IPS-11a (cell line): Measurements from ENCODE around the gene BEND6.
"Not testable (repeated sequence)": the region's sequence is repeated elsewhere in the genome, so short reads cannot be mapped to it uniquely, and the experiment has no call there.

Experiments
- H3K4me3 ChIP-seq: one replicate; pipeline ENCODE4 v1.5.1; 2013; ENCODE audit warnings: low read depth, low read length, control low read depth

Gene BEND6

GRCh38 chr6:56977192-56977591 is 22.3 kb downstream of the BEND6 start:
- no peak overlapping the region for H3K4me3 ChIP-seq

GRCh38 chr6:56978530-56978929 is 23.6 kb downstream of the BEND6 start:
- H3K4me3 ChIP-seq, result no peak overlapping the region

DNA sequence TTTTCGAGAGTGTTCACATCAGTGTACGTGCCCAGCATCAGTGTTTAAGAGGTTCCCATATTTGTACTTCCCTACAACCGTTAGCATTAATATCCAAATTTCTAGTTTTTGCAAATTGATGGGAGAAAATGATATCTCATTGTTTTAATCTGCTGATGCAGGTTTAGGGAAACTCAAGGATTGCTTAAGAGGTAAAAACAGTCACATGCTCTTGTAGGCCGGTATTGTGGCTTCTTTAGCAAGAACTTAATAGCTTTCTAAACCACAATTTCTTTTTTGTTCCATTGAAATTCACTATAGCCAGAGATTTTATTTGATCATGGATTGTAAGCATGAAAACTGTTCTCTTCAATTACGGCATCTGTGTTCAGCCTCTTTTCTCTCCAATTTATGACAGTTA is 29.5 kb downstream of the BEND6 start:
- no peak overlapping the region for H3K4me3 ChIP-seq

DNA sequence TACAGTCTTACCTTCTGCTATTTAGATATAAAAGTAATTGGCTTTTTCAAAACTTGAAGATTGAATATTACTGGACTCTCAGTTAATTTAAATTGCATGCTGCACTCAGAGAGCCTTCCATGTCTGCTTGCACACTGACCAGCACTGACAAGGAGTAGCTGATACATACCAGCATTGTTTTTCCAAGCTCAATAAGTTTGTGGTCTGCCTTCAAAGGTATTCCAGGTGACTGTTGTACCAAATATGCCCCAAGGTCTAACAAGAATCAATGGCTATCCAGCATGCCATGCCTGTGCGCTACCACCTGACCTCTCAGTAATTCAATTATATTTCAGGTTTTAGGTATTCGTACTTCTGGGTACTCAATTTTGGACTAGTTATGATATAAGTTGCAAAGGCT is 30.0 kb downstream of the BEND6 start:
- no peak overlapping the region for H3K4me3 ChIP-seq

DNA sequence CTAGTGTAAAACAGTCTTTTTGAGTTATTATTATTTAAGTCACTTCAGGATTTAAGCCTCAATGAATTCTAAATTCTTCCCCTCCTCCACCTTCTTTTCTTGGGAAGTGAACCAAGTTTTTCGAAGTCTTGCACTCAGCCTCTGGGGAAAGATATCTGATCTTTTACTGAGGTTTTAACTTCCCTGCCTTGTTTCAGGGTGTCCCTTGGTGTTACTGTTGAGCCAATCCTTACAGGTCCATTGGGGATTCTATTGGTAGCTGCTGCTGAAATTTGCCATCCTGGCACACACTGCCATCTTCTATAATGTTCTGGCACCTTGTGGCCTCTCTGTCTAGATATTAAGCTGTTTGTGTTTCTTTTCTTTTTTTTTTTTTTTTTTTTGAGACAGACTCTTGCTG is 31.7 kb downstream of the BEND6 start:
- H3K4me3 ChIP-seq, result no peak overlapping the region

DNA sequence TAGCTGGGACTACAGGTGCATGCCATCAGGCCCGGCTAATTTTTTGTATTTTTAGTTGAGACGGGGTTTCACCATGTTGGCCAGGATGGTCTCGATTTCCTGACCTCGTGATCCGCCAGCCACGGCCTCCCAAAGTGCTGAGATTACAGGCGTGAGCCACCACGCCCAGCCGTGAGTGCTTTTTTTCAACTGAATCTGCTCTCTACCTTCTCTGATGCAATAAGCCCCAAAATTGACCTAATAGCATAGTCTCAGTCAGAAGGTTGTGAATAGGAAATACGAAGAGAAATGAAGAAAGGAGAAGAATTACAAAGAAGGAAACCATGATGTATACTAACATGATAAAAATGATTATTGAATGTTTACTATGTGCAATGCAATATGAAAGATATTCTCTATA is 33.2 kb downstream of the BEND6 start:
- no peak overlapping the region for H3K4me3 ChIP-seq

DNA sequence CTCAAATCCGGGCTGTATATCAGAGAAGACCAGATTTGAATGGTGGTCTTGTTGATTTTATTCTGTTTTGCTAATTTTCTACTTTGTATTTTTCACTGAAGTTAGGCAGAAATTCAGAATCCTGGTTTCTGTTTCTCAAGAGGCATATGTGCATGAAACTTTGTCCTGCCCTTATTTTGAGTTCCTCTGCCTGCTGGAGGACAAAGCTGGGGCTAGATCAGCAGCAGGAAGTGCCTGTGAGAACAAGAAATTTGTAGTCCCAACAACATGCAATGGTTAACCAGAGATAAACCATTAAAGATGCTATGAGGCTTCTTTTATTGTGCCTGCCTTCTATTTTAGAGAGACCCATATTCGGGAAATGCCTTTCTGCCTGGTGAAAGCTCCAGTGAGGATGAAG is 37.1 kb downstream of the BEND6 start:
- H3K4me3 ChIP-seq, result no peak overlapping the region

- H3K4me3 ChIP-seq, result no peak overlapping the region
These were observed 37.8 kb downstream of the BEND6 start for GRCh38 chr6:56992703-56993102.

DNA sequence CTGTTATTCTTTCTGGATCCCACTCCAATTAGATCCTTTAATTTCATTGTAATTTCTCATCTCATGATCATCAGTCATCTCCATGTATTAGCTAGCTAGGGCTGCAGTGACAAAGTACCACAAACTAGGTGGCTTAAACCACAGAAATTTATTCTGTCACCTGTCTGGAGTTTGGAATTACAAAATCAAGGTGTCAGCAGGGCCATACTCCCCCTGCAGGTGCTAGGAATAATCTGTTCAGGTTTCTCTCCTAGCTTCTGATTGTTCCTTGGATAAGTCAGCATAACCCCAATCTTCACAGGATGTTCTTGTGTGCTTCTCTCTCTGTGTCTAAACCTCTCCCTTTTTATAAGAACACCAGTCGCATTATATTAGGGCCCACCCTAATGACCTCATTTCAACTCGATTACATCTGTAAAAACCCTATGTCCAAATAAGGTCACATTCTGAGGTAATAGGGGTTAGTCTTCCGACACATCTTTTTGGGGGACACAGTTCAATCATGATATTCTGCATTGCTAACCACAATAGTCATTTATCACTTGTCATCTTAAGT is 40.5 kb downstream of the BEND6 start:
- no peak overlapping the region for H3K4me3 ChIP-seq

DNA sequence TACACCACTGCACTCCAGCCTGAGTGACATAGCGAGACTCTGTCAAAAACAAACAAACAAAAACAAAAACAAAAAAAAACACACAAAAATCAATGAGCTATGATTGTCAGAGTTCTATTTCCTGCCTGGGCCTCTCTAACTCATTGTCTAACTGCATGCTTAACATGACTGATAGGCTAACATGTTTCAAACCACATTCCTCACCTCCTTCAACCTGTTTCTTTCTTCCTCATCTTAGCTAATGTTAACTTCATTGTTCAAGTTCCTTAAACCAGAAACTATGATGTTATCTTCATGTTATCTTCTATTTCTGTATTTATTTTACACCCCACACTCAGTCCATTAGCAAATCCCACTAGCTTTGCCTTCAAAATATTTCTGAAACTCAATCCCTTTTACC is 41.5 kb downstream of the BEND6 start:
- no peak overlapping the region for H3K4me3 ChIP-seq

DNA sequence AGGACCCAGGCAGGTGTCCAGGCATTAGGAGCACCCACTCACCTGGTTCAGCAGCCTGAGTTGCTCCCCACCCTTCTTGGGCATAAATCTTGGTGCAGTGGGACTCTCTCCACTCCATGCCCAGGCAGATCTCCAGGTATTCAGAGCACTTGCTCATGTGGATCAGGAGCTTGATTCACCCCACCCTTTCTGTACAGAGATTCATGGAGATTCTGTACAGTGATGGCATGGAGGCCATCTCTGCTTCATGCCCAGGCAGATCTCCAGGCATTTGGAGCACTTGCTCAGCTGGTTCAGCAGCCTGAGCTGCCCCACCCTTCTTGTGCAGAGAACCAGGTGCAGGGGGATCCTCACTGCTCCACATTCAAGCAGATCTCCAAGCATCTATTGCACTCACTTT is 44.1 kb downstream of the BEND6 start:
- no peak overlapping the region for H3K4me3 ChIP-seq

GRCh38 chr6:56999748-57000147 is 44.8 kb downstream of the BEND6 start:
- H3K4me3 ChIP-seq, result not testable (repeated sequence)

- no peak overlapping the region for H3K4me3 ChIP-seq
These were observed 47.3 kb downstream of the BEND6 start for GRCh38 chr6:57002197-57002596.

GRCh38 chr6:57004292-57004691 is 49.4 kb downstream of the BEND6 start:
- H3K4me3 ChIP-seq, result no peak overlapping the region

- H3K4me3 ChIP-seq, result no peak overlapping the region
These were observed 51.2 kb downstream of the BEND6 start for GRCh38 chr6:57006101-57006500.

- H3K4me3 ChIP-seq, result not testable (repeated sequence)
These were observed 53.2 kb downstream of the BEND6 start for GRCh38 chr6:57008069-57008468.

DNA sequence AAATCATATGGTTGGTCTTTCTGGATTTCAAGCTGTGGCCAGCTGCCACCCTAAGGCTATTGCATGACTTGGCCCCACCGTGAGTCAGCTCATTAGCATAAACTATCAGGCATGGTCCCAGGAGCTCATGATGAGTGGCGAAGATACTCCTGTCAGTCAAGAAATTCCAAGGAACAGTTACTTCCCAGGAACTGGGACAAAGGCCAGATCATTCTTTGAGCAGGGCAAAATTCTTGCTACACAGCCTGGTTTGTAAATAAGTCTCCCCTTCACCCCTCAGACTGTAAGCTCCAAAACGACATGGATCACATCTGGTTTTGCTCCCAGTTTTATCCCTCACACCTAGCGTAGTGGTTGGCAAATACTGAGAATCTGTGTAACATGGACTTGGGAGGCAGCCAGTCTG is 58.6 kb downstream of the BEND6 start:
- no peak overlapping the region for H3K4me3 ChIP-seq

- no peak overlapping the region for H3K4me3 ChIP-seq
These were observed 62.2 kb downstream of the BEND6 start for GRCh38 chr6:57017069-57017468.

DNA sequence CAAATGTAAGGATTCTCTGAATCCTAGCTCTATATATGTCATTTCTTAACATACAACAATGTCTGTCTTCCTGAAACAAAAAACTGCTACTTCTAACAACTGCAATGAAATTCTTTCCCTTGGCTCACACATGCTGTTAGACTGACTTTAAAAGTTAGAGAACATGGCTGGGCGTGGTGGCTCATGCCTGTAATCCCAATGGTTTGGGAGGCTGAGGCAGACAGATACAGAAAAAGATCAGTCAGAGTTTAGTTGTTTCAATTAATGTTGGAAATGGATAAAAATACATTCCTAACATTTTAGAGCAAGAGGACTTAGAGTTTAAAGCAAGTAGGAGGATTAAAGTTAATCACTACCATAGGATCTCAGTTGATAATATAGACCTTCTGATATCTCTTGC is 62.9 kb downstream of the BEND6 start:
- no peak overlapping the region for H3K4me3 ChIP-seq

- no peak overlapping the region for H3K4me3 ChIP-seq
These were observed 64.5 kb downstream of the BEND6 start for GRCh38 chr6:57019434-57019833.

GRCh38 chr6:57021086-57021720 is 66.3 kb downstream of the BEND6 start:
- no peak overlapping the region for H3K4me3 ChIP-seq

GRCh38 chr6:57024321-57024720 is 69.4 kb downstream of the BEND6 start:
- H3K4me3 ChIP-seq, result no peak overlapping the region

GRCh38 chr6:57024775-57025174 is 69.9 kb downstream of the BEND6 start:
- no peak overlapping the region for H3K4me3 ChIP-seq
